Effector memory CD4-positive, alpha-beta T cell (primary cell): ENCODE measurements around the gene MPP2.

Experiments used
- DNase-seq, 3 donors: peaks; one replicate each; pipeline ENCODE4 v3.0.0-alpha.2; 2020
- H3K27ac ChIP-seq: 2 replicates; pipeline ENCODE4 v1.7.0; 2013; ENCODE audit warnings: mild to moderate bottlenecking, low read length, moderate library complexity; ENCODE audit not compliant: insufficient read depth, poor library complexity, severe bottlenecking
- H3K27me3 ChIP-seq: replicated peaks from 2 replicates; pipeline ENCODE4 v1.7.0; 2013; ENCODE audit warnings: mild to moderate bottlenecking, low read length; ENCODE audit not compliant: insufficient read depth, control insufficient read depth, poor library complexity, severe bottlenecking
- H3K36me3 ChIP-seq: 2 replicates; pipeline ENCODE4 v1.7.0; 2013; ENCODE audit warnings: mild to moderate bottlenecking, low read length, moderate library complexity; ENCODE audit not compliant: control insufficient read depth, insufficient read depth
- H3K4me1 ChIP-seq: 2 replicates; pipeline ENCODE4 v1.7.0; 2013; ENCODE audit warnings: low read length, mild to moderate bottlenecking; ENCODE audit not compliant: control insufficient read depth, insufficient read depth, poor library complexity, severe bottlenecking
- H3K4me3 ChIP-seq: 2 replicates; pipeline ENCODE4 v1.7.0; 2013; ENCODE audit warnings: low read length, low read depth, mild to moderate bottlenecking; ENCODE audit not compliant: insufficient read depth, poor library complexity, severe bottlenecking
- H3K9me3 ChIP-seq: 2 replicates; pipeline ENCODE4 v1.7.0; 2013; ENCODE audit warnings: mild to moderate bottlenecking, low read length, moderate library complexity; ENCODE audit not compliant: control insufficient read depth

Gene MPP2

DNA sequence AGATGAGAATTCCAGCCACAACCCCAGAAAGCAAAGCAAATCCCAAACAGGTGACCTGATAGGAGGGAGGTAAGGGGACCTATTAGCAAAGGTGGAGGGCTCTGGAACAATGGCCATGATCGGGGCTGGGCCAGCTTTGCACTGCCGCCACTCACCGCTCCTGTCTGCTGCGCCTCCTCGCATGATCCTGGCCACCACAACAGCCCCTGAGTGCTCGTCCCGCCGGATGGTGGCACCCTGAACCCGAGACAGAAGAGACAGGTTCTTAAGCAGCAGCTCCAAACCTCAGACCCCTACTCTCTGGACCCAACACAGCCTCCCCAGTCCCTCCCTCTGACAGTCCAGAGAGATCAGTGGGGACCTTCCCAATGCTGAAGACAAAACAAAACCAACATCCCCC lies 79.7 kb downstream of the MPP2 start:
- Histone ChIP-seq H3K4me1 (no peaks in the 10 kb centered on the region), H3K36me3 (no peaks in the 10 kb centered on the region), H3K27me3 (no peaks in the 10 kb centered on the region), H3K27ac (no peak overlapping the region), H3K4me3 (no peak overlapping the region), H3K9me3 (no peaks in the 10 kb centered on the region)
- no peak for DNase-seq

DNA sequence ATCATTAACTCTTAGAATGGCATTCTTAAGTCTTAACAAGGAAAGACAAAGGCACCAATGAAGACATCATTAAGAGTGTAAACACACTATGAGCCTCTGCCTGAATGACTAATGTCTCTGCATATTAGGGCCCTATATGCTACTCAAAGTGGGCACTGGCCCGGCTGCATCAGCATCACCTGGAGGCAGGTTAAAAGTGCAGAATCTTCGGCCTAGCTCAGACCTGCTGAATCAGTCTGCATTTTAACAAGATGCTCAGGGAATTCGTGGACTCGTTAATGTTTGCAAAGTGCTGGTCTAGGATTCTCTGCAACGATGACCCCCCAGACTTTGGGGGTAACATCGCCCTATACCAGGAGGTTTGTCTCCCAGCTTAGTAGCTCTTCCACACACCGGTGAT lies 81.1 kb downstream of the MPP2 start:
- no peaks in the 10 kb centered on the region for H3K27me3 ChIP-seq
- H3K9me3 ChIP-seq: no peaks in the 10 kb centered on the region
- no peaks in the 10 kb centered on the region for H3K4me1 ChIP-seq
- no peak for DNase-seq
- H3K27ac ChIP-seq: no peak overlapping the region
- H3K36me3 ChIP-seq: no peaks in the 10 kb centered on the region
- no peak overlapping the region for H3K4me3 ChIP-seq

DNA sequence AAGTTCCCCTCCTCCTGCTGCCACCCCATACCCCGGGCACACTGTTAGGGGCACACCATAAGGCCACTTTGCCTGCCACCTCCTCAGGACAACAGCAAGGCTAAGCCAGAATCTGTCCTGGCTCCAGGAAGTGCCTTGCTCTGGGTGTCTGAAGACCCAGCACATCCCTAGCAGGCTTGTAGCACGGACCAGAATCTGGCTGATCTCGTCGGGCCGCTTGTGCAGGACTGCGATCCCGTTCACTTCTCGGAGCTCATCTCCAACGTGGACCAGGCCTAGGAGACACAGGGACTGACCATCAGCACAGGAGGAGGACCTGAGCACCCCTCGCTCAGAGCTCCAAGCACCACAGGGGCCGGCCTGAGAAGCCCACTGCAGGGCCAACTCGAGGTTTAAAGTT lies 81.8 kb downstream of the MPP2 start:
- DNase-seq: no peak
- Histone ChIP-seq H3K27ac (no peak overlapping the region), H3K36me3 (no peaks in the 10 kb centered on the region), H3K4me3 (no peak overlapping the region), H3K27me3 (no peaks in the 10 kb centered on the region), H3K9me3 (no peaks in the 10 kb centered on the region), H3K4me1 (no peaks in the 10 kb centered on the region)
